ENCODE measurements around the gene EPB41L5. TPM values are rescaled to one million over a fixed set of nuclear protein-coding genes. Genes with fewer than 3 reads are reported as not detected.
"Not testable (repeated sequence)": the region's sequence is repeated elsewhere in the genome, so short reads cannot be mapped to it uniquely, and the experiment has no call there.

The EPB41L5 gene
- total and polyA plus RNA-seq, 10 donors, result 0.97 to 10.5 (median 8.5) TPM

DNA sequence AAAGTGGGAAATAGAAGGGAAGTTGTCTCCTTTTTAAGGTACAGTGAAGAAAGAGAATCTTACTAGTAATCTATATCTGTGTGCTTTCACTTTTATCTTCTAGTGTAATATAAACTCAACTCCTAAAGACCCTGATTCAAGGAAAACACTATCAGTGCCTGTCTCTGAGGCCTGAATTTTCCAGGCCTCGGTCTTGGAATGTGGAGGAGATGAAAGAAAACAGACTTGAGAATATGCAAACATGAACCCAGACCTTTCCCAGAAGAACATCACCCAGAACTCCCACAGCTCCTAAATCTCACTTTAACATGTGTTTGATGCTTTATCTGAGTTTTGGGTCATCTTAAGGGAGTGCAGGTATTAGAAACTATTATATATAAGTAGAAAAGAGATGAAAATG, 51.8 kb downstream of the EPB41L5 start:
- Histone ChIP-seq H3K36me3 (peaks cover 0 to 3% (median 0%) of the 10 kb centered on the region in 6 donors), H3K4me3 (no peak overlapping the region), H3K27me3 (replicated peaks in 1 of 7) (no peaks in the 10 kb centered on the region), H3K9me3 (no peaks in the 10 kb centered on the region), H3K27ac (no peak overlapping the region), H3K4me1 (no peaks in the 10 kb centered on the region)
- TF ChIP-seq POLR2AphosphoS5 (IDR thresholded peaks at IDR 0.05), result no peak
- TF ChIP-seq, protein P1, sequence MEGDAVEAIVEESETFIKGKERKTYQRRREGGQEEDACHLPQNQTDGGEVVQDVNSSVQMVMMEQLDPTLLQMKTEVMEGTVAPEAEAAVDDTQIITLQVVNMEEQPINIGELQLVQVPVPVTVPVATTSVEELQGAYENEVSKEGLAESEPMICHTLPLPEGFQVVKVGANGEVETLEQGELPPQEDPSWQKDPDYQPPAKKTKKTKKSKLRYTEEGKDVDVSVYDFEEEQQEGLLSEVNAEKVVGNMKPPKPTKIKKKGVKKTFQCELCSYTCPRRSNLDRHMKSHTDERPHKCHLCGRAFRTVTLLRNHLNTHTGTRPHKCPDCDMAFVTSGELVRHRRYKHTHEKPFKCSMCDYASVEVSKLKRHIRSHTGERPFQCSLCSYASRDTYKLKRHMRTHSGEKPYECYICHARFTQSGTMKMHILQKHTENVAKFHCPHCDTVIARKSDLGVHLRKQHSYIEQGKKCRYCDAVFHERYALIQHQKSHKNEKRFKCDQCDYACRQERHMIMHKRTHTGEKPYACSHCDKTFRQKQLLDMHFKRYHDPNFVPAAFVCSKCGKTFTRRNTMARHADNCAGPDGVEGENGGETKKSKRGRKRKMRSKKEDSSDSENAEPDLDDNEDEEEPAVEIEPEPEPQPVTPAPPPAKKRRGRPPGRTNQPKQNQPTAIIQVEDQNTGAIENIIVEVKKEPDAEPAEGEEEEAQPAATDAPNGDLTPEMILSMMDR (IDR thresholded peaks at IDR 0.05 in 8 of 11, conservative IDR thresholded peaks at IDR 0.05 in 3 of 11), result no peak
- DNase-seq, result no peak
- 62 to 81% (median 80%) methylated on average over 1 of the region's 1 CpG for WGBS, 5 donors
- intact Hi-C loops (cut with DNase I; ENCODE audit: low total_unique reads), result no loop called here

DNA sequence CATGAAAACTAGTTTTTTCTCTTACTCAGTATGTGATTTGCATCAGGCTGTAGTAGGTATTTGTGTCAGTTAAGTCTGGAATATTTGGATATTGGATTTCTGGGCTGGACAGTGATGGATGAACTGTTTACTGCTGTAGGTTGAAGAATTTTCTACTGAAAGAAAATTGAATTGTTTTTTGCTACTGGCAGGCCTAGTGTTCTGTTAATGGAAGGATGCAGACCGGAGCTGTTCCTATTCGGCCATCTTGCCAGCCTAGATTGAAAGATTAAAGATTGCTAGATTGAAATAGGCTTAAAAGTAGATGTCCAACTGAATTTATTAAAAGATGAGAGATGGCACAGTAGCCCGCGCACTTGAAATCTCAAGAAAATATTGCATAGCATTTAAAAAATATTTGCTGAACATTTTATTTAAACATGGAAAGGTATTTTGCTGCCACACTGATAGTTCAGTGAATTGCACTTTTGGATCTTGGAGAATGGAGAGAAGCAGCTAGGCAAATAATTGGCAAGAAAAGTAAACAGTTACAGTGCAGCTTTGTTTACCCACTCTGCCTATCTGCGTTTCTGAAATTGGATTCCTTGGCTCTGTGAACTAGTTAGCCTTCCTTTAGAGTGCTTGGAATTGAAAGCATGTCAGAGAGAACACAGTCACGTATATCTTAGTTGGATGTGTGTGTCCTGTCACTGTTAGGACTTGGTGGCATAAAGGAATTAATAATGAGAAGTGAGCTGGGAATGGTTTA, 54.1 kb downstream of the EPB41L5 start:
- Histone ChIP-seq H3K4me1 (no peaks in the 10 kb centered on the region), H3K4me3 (no peak overlapping the region), H3K9me3 (no peaks in the 10 kb centered on the region), H3K27me3 (replicated peaks in 1 of 7) (no peaks in the 10 kb centered on the region), H3K27ac (no peak overlapping the region), H3K36me3 (peaks cover 0 to 3% (median 0%) of the 10 kb centered on the region in 6 donors)
- 72 to 89% (median 86%) methylated on average over 6 of the region's 6 CpGs for WGBS, 5 donors
- no peak for DNase-seq
- TF ChIP-seq POLR2AphosphoS5 (IDR thresholded peaks at IDR 0.05), result no peak
- no peak for TF ChIP-seq POLR2A (IDR thresholded peaks at IDR 0.05)
- TF ChIP-seq, protein P1 (IDR thresholded peaks at IDR 0.05 in 8 of 11, conservative IDR thresholded peaks at IDR 0.05 in 3 of 11), result no peak
- intact Hi-C loops (cut with DNase I; ENCODE audit: low total_unique reads), result no loop called here

DNA sequence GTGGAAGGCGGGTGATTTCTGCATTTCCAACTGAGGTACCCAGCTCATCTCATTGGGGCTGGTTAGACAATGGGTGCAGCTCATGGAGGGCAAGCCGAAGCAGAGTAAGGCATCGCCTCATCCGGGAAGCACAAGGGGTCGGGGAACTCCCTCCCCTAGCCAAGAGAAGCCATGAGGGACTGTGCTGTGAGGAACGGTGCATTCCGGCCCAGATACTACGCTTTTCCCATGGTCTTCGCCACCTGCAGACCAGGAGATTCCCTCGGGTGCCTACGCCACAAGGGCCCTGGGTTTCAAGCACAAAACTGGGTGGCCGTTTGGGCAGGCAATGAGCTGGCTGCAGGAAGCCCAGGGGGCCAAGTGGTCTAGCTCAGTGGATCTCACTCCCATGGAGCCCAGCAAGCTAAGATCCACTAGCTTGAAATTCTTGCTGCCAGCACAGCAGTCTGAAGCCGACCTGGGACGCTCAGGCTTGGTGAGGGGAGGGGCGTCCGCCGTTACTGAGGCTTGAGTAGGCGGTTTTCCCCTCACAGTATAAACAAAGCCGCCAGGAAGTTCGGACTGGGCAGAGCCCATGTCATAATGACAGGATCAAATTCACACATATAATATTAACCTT, 55.3 kb downstream of the EPB41L5 start:
- WGBS, 5 donors, result 93 to 96% (median 94%) methylated on average over 18 to 20 of the region's 20 CpGs
- DNase-seq; H3K4me3 ChIP-seq; H3K9me3 ChIP-seq; H3K36me3 ChIP-seq; H3K4me1 ChIP-seq; H3K27me3 ChIP-seq (replicated peaks in 1 of 7); H3K27ac ChIP-seq; intact Hi-C loops (cut with DNase I; ENCODE audit: low total_unique reads): not testable (repeated sequence)

DNA sequence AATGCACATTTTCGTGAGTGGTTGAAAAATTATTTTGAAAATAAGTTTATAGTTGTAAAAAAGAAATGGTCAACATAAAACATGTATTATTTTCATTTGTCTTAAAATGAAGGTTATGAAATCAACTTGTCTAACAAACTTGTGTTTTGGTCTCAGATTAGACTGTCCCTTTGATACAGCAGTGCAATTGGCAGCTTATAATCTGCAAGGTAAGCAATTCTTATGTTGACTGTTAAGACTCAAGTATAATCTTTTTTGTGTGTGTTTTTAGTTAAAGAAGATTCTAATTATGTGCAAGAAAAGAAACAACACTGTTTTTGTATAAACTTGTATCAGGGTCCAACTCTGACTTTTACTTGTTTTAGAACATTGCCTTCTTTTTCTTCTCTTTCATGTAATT, 62.7 kb downstream of the EPB41L5 start:
- Histone ChIP-seq H3K36me3 (peaks cover 0 to 21% (median 0%) of the 10 kb centered on the region in 6 donors), H3K9me3 (no peaks in the 10 kb centered on the region), H3K4me3 (no peak overlapping the region), H3K27ac (no peak overlapping the region), H3K27me3 (replicated peaks in 1 of 7) (no peaks in the 10 kb centered on the region), H3K4me1 (no peaks in the 10 kb centered on the region)
- intact Hi-C loops (cut with DNase I; ENCODE audit: low total_unique reads), result no loop called here
- TF ChIP-seq POLR2A (IDR thresholded peaks at IDR 0.05) (no peak), POLR2AphosphoS5 (IDR thresholded peaks at IDR 0.05) (no peak)
- TF ChIP-seq, protein P1 (IDR thresholded peaks at IDR 0.05 in 8 of 11, conservative IDR thresholded peaks at IDR 0.05 in 3 of 11), result no peak
- no peak for DNase-seq
- WGBS, 5 donors, result 91 to 99% (median 96%) methylated on average over 1 of the region's 1 CpG

Measured in spleen (tissue), 11 donors.